OCI-LY7 (cell line): ENCODE results near the gene B3GAT3.

ENCODE experiments used
- EZH2phosphoT487 ChIP-seq: fragments of 200-600 bp; sonication (generic); IDR thresholded peaks from 2 replicates; pipeline ENCODE4 v1.6.1; 2018; ENCODE audit warnings: low read depth, borderline replicate concordance, mild to moderate bottlenecking, mixed run types, antibody characterized with exemption, low read length, moderate library complexity, mixed read lengths
- TF ChIP-seq, protein P1 (sequence below): fragments of 200-600 bp; sonication (generic); conservative IDR thresholded peaks from 2 replicates; pipeline ENCODE4 v1.5.1; 2014; ENCODE audit warnings: mild to moderate bottlenecking, antibody characterized with exemption, low read length, moderate library complexity, mixed read lengths

DNA sequence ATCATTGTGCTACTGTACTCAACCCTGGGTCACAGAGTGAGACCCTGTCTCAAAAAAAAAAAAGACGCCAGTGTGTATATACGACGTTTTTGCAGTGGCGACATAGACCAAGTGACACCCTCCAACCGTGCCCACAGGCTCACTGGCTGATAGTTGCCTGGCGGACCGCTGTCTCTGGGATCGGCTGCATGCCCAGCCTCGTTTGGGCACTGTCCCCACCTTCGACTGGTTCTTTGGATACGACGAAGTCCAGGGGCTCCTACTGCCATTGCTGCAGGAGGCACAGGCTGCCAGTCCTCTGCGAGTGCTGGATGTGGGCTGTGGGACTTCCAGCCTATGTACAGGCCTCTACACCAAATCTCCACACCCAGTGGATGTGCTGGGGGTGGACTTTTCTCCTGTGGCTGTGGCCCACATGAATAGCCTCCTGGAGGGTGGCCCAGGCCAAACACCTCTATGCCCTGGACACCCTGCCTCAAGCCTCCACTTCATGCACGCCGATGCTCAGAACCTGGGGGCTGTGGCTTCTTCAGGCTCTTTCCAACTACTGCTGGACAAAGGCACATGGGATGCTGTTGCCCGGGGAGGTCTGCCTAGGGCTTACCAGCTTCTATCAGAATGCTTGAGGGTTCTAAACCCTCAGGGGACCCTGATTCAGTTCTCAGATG, 44.6 kb upstream of the B3GAT3 start:
- TF ChIP-seq, protein P1, sequence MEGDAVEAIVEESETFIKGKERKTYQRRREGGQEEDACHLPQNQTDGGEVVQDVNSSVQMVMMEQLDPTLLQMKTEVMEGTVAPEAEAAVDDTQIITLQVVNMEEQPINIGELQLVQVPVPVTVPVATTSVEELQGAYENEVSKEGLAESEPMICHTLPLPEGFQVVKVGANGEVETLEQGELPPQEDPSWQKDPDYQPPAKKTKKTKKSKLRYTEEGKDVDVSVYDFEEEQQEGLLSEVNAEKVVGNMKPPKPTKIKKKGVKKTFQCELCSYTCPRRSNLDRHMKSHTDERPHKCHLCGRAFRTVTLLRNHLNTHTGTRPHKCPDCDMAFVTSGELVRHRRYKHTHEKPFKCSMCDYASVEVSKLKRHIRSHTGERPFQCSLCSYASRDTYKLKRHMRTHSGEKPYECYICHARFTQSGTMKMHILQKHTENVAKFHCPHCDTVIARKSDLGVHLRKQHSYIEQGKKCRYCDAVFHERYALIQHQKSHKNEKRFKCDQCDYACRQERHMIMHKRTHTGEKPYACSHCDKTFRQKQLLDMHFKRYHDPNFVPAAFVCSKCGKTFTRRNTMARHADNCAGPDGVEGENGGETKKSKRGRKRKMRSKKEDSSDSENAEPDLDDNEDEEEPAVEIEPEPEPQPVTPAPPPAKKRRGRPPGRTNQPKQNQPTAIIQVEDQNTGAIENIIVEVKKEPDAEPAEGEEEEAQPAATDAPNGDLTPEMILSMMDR = no peak
- TF ChIP-seq EZH2phosphoT487 = no peak
